B cell (primary cell): ENCODE data around the gene RGS2. TPM values are rescaled to one million over a fixed set of nuclear protein-coding genes. Genes with fewer than 3 reads are reported as not detected.
A peak's percentile ranks its signal among the peaks of the same experiment; 100 is the strongest.

Experiments used
- ATAC-seq: fragments of 200-7000 bp; cut with Tn5 transposase; one replicate; pipeline ENCODE4 v1.10.0; 2021; ENCODE audit warnings: low read depth, mild to moderate bottlenecking, moderate number of reproducible peaks, moderate library complexity
- CTCF ChIA-PET: fragments of 350-600 bp; sonication (Branson Sonifier 250); formaldehyde crosslinking; loops from one replicate; lab custom pipeline; 2021; ENCODE audit warnings: antibody characterized with exemption, inconsistent platforms; lab: Charles Lee
- POLR2A ChIA-PET: fragments of 350-600 bp; sonication (Branson Sonifier 250); formaldehyde crosslinking; loops from one replicate; lab custom pipeline; 2021; ENCODE audit warnings: antibody characterized with exemption; lab: Charles Lee
- DNase-seq: peaks from one replicate; pipeline ENCODE4 v3.0.0; 2013
- H2AFZ ChIP-seq: 2 replicates; pipeline ENCODE4 v1.6.1; 2012; ENCODE audit warnings: mild to moderate bottlenecking, low read depth, low read length; ENCODE audit not compliant: insufficient read depth, poor library complexity, severe bottlenecking
- H3K27ac ChIP-seq, 2 donors: 1 replicate in 1 of 2; 2 replicates in 1 of 2; pipeline ENCODE4 v1.5.1; 2012 to 2013; ENCODE audit warnings: low read length in 2 of 2, mild to moderate bottlenecking in 2 of 2, moderate library complexity in 1 of 2
- H3K27me3 ChIP-seq, 4 experiments: fragments of 200-600 bp in 1 of 4; sonication (generic) in 1 of 4; replicated peaks in 1 of 4; 1 replicate in 2 of 4; 2 replicates in 2 of 4; pipeline versions ENCODE4 v1.6.1 to v1.7.0; 2013 to 2016; ENCODE audit warnings: low read length in 3 of 4, mild to moderate bottlenecking in 2 of 4, mixed read lengths in 1 of 4, moderate library complexity in 1 of 4; ENCODE audit not compliant: insufficient read depth in 4 of 4, control insufficient read depth in 3 of 4; ENCODE audit errors: control extremely low read depth in 1 of 4
- H3K36me3 ChIP-seq, 2 experiments: replicated peaks in 1 of 2; 1 replicate in 1 of 2; 2 replicates in 1 of 2; pipeline versions ENCODE4 v1.6.1 to v1.7.1; 2013; ENCODE audit warnings: low read length in 1 of 2; ENCODE audit not compliant: insufficient read depth in 2 of 2, control insufficient read depth in 1 of 2; ENCODE audit errors: control extremely low read depth in 1 of 2, extremely low read depth in 1 of 2
- H3K4me1 ChIP-seq, 2 donors: fragments of 200-600 bp in 1 of 2; sonication (generic) in 1 of 2; 1 replicate in 1 of 2; 2 replicates in 1 of 2; pipeline versions ENCODE4 v1.5.1 to v1.6.1; 2013 to 2017; ENCODE audit warnings: low read length in 2 of 2; ENCODE audit not compliant: control insufficient read depth in 2 of 2, insufficient read depth in 2 of 2
- H3K4me2 ChIP-seq: replicated peaks from 2 replicates; pipeline ENCODE3; 2012; ENCODE audit warnings: mild to moderate bottlenecking, low read depth, low read length; ENCODE audit not compliant: poor library complexity, severe bottlenecking
- H3K4me3 ChIP-seq, 5 experiments: fragments of 200-600 bp in 1 of 5; sonication (generic) in 1 of 5; 1 replicate in 3 of 5; 2 replicates in 2 of 5; pipeline versions ENCODE4 v1.5.1 to v1.7.0; 2011 to 2016; ENCODE audit warnings: low read length in 4 of 5, mild to moderate bottlenecking in 4 of 5, low read depth in 2 of 5, control low read depth in 1 of 5, moderate library complexity in 1 of 5; ENCODE audit not compliant: insufficient read depth in 1 of 5; ENCODE audit errors: control extremely low read depth in 1 of 5, extremely low read depth in 1 of 5
- H3K79me2 ChIP-seq: fragments of 200-600 bp; sonication (generic); one replicate; pipeline ENCODE4 v1.6.0; 2016; ENCODE audit warnings: low read length; ENCODE audit not compliant: control insufficient read depth, insufficient read depth
- H3K9ac ChIP-seq: fragments of 200-600 bp; sonication (generic); 2 replicates; pipeline ENCODE4 v1.6.1; 2017; ENCODE audit warnings: mild to moderate bottlenecking, low read length, moderate library complexity
- H3K9me3 ChIP-seq, 3 donors: one replicate each; pipeline versions ENCODE4 v1.6.1 to v1.7.1; 2013; ENCODE audit warnings: low read length in 2 of 3; ENCODE audit not compliant: control insufficient read depth in 2 of 3, insufficient read depth in 1 of 3; ENCODE audit errors: control extremely low read depth in 1 of 3
- H4K20me1 ChIP-seq: 2 replicates; pipeline ENCODE4 v1.6.0; 2012; ENCODE audit warnings: mild to moderate bottlenecking, low read length; ENCODE audit not compliant: insufficient read depth, control insufficient read depth, poor library complexity, severe bottlenecking
- H3K27ac Mint-ChIP-seq: one replicate; pipeline ENCODE4 v1.8.0; 2021; ENCODE audit warnings: mixed read lengths
- H3K27me3 Mint-ChIP-seq: one replicate; pipeline ENCODE4 v1.8.0; 2021; ENCODE audit warnings: mixed read lengths
- H3K4me1 Mint-ChIP-seq: one replicate; pipeline ENCODE4 v1.8.0; 2021; ENCODE audit warnings: mixed read lengths
- H3K4me3 Mint-ChIP-seq: one replicate; pipeline ENCODE4 v1.8.0; 2021; ENCODE audit warnings: mixed read lengths
- H3K9me3 Mint-ChIP-seq: one replicate; pipeline ENCODE4 v1.8.0; 2022; ENCODE audit warnings: mixed read lengths; ENCODE audit not compliant: insufficient read depth
- EZH2 ChIP-seq: IDR thresholded peaks from 2 replicates; pipeline ENCODE4 v1.6.1; 2012; ENCODE audit warnings: borderline replicate concordance, low read depth, mild to moderate bottlenecking, moderate library complexity, low read length; ENCODE audit not compliant: insufficient read depth, poor library complexity, severe bottlenecking
- WGBS: methylation state at CpG from one replicate; pipeline ENCODE4 v1.1.5; 2013; ENCODE audit warnings: missing lambda C conversion rate; ENCODE audit not compliant: insufficient coverage; 5-methylcytosine and 5-hydroxymethylcytosine counted together
- intact Hi-C: fragments of 100-400 bp; cut with micrococcal nuclease; formaldehyde crosslinking; loops from one replicate; pipeline ENCODE4 v1.10.0; 2022
- polyA plus RNA-seq: library from polyadenylated mRNA; depleted of rRNA; stranded (reverse); fragments of >200 nt; gene quantifications from 2 replicates; pipeline ENCODE4 v1.2.3, GENCODE V29; 2012
- total RNA-seq, 2 donors: library from RNA; stranded (reverse); fragments of 120-200 nt in 1 of 2; gene quantifications; 1 replicate in 1 of 2; 2 replicates in 1 of 2; pipeline versions ENCODE4 v1.2.3 to v1.2.4, GENCODE V29; 2013 to 2022
- TF ChIP-seq, protein P1 (sequence below): fragments of 200-600 bp; IDR thresholded peaks from one replicate; pipeline ENCODE4 v1.8.0; 2022; ENCODE audit warnings: antibody characterized with exemption, mild to moderate bottlenecking

Gene RGS2
- total and polyA plus RNA-seq, 2 donors (not counting 1 experiment from before 2014, with no cell fraction given), result 232 to 247 TPM

DNA sequence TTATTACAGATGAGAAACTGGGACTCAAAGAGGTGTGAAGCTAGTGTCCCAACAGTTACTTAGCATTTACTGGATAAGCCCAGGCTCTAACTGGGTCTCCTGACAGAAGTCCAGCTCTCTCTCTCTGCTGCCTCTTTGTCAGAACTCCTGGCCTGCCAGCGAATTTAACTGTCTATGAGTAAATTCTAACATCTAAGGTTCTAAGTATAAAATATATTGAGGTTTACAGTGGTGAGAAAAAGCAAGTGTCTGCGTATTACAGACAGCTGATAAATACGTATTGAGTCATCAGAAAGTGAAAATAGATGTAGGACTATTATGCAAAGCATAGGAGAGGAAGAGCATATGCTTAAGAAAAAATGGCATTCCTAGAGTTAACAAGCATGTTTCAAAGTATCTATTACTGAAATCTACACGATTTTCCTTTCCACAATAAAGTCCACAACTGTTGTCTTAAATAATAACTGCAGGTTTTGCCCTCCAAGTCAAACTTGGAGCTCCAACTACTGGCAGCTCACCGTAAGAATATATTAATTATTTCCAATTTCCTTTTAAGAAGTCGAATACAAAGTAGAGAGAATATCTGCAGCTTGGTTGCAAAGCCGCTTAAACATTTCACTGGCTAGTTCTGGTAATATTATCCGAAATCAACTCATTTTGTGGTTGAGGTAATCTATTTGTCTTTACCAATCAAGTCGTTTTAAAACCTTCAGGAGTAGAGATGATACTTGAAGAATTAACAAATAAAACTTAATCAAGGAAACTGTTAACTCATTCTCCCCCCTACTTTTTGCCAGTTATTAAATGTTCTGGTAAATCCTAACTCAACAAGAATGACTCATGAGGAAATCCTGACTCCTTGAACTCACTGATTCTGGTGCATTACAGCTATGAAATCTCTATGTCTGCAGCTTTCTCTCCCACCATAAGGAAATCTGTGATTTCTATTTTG lies 1.4 kb upstream of the RGS2 start:
- Histone ChIP-seq H3K9me3 (no peaks in the 10 kb centered on the region), H3K9ac (peak overlapping the region; percentile 98), H3K36me3 (no peaks in the 10 kb centered on the region), H3K4me3 (peak overlapping the region; percentile 58 to 99 (median 86)), H3K79me2 (no peaks in the 10 kb centered on the region), H4K20me1 (no peaks in the 10 kb centered on the region), H3K4me2 (peak overlapping the region; percentile 98), H3K4me1 (peaks cover 23 to 24% of the 10 kb centered on the region in 2 donors), H2AFZ (peak overlapping the region; percentile 91), H3K27ac (peak overlapping the region; percentile 64 to 70), H3K27me3 (peaks cover 0 to 3% (median 0%) of the 10 kb centered on the region in 4 experiments)
- POLR2A ChIA-PET, result interaction anchor here (1.3 to 1.6 kb wide), 3 partner anchors 251 to 315 kb away, joined by 3 to 9 read pairs (median 4); partner anchors contain the start of genes CDC73, RO60 and UCHL5
- Mint-ChIP-seq H3K4me1 (peaks cover 43% of the 10 kb centered on the region), H3K27ac (peak overlapping the region; percentile 95), H3K9me3 (no peaks in the 10 kb centered on the region), H3K4me3 (peak overlapping the region; percentile 96), H3K27me3 (no peaks in the 10 kb centered on the region)
- TF ChIP-seq EZH2, result no peak
- TF ChIP-seq, protein P1, sequence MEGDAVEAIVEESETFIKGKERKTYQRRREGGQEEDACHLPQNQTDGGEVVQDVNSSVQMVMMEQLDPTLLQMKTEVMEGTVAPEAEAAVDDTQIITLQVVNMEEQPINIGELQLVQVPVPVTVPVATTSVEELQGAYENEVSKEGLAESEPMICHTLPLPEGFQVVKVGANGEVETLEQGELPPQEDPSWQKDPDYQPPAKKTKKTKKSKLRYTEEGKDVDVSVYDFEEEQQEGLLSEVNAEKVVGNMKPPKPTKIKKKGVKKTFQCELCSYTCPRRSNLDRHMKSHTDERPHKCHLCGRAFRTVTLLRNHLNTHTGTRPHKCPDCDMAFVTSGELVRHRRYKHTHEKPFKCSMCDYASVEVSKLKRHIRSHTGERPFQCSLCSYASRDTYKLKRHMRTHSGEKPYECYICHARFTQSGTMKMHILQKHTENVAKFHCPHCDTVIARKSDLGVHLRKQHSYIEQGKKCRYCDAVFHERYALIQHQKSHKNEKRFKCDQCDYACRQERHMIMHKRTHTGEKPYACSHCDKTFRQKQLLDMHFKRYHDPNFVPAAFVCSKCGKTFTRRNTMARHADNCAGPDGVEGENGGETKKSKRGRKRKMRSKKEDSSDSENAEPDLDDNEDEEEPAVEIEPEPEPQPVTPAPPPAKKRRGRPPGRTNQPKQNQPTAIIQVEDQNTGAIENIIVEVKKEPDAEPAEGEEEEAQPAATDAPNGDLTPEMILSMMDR, result no peak
- no CpG with 5 or more reads among the region's 9 CpGs for WGBS
- CTCF ChIA-PET, result interaction anchor here (0.5 to 10.9 kb wide), 27 partner anchors 8 to 376 kb away, joined by 3 to 201 read pairs (median 4); partner anchors contain the start of genes CDC73, RO60 and UCHL5
- intact Hi-C loops, result loop anchor here (1.0 to 5.0 kb wide), 11 partner anchors 135 to 1481 kb away; partner anchors contain the start of genes CDC73, RGS1, RO60 and UCHL5
- ATAC-seq (peak; percentile 9), DNase-seq (peak; percentile 62)
